Measurements from ENCODE around the gene DISC1. TPM values are rescaled to one million over a fixed set of nuclear protein-coding genes. Genes with fewer than 3 reads are reported as not detected.

The DISC1 gene
- total RNA-seq, 1 donor from 2014 or later, result 3.5 TPM

- DNase-seq, result no peak
- intact Hi-C loops (cut with micrococcal nuclease), result no loop called here
- H3K27me3 ChIP-seq (ENCODE audit: low read depth), result no peaks in the 10 kb centered on the region
- H3K9me3 ChIP-seq (replicated peaks), result peaks cover 8% of the 10 kb centered on the region
- no peak overlapping the region for H3K4me3 ChIP-seq
- H3K27ac ChIP-seq (replicated peaks), result no peak overlapping the region
- TF ChIP-seq, protein P1, sequence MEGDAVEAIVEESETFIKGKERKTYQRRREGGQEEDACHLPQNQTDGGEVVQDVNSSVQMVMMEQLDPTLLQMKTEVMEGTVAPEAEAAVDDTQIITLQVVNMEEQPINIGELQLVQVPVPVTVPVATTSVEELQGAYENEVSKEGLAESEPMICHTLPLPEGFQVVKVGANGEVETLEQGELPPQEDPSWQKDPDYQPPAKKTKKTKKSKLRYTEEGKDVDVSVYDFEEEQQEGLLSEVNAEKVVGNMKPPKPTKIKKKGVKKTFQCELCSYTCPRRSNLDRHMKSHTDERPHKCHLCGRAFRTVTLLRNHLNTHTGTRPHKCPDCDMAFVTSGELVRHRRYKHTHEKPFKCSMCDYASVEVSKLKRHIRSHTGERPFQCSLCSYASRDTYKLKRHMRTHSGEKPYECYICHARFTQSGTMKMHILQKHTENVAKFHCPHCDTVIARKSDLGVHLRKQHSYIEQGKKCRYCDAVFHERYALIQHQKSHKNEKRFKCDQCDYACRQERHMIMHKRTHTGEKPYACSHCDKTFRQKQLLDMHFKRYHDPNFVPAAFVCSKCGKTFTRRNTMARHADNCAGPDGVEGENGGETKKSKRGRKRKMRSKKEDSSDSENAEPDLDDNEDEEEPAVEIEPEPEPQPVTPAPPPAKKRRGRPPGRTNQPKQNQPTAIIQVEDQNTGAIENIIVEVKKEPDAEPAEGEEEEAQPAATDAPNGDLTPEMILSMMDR (IDR thresholded peaks at IDR 0.05; ENCODE audit: borderline replicate concordance), result no peak
- H3K4me1 ChIP-seq, result peaks cover 4% of the 10 kb centered on the region
- H3K36me3 ChIP-seq, result no peaks in the 10 kb centered on the region
These were observed 87.8 kb downstream of the DISC1 start for GRCh38 chr1:231714440-231714839.

- no peak for DNase-seq
- no peak overlapping the region for H3K27ac ChIP-seq (replicated peaks)
- no peaks in the 10 kb centered on the region for H3K36me3 ChIP-seq
- TF ChIP-seq, protein P1 (IDR thresholded peaks at IDR 0.05; ENCODE audit: borderline replicate concordance), result no peak
- intact Hi-C loops (cut with micrococcal nuclease), result no loop called here
- no peaks in the 10 kb centered on the region for H3K27me3 ChIP-seq (ENCODE audit: low read depth)
- no peak overlapping the region for H3K4me3 ChIP-seq
- H3K4me1 ChIP-seq, result peaks cover 4% of the 10 kb centered on the region
- H3K9me3 ChIP-seq (replicated peaks), result peaks cover 8% of the 10 kb centered on the region
These were observed 89.5 kb downstream of the DISC1 start for GRCh38 chr1:231715816-231716722.

- Histone ChIP-seq H3K4me1 (peaks cover 4% of the 10 kb centered on the region), H3K36me3 (no peaks in the 10 kb centered on the region), H3K4me3 (no peak overlapping the region), H3K9me3 (replicated peaks) (peaks cover 8% of the 10 kb centered on the region), H3K27ac (replicated peaks) (no peak overlapping the region), H3K27me3 (ENCODE audit: low read depth) (no peaks in the 10 kb centered on the region)
- no peak for DNase-seq
- intact Hi-C loops (cut with micrococcal nuclease), result no loop called here
- TF ChIP-seq, protein P1 (IDR thresholded peaks at IDR 0.05; ENCODE audit: borderline replicate concordance), result no peak
These were observed 90.3 kb downstream of the DISC1 start for GRCh38 chr1:231716879-231717278.

DNA sequence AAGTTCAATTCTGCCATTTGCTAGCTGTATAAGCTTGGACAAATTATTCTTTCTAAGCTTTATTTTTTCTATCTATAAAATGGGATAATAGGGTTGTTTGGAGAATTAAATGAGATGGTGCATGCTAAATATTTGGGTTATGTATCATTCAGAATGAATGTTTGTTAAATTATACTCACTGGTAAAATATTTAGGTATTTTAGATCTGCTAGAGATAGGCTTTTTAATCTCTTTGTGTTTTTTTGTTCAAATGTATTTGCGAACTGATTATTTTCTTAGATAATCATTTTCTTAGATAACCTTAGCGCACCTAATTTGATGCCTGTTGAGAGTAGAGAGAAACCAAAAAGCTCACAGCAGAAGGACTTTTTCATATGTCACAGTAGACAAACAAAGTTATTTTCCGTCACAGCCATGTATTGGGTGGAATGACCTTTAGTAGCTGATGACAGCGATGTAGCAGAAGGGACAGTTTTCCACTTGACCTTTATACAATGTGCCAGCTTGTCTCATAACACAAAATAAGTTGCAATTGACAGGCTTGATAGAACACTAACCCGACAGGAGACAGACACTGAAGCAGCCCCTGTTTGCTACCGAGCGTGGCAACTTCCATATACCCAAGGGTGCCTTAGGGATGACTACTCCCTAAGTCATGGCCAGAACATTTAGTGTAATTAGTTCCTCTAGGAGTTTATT, 93.0 kb downstream of the DISC1 start:
- DNase-seq, result no peak
- Histone ChIP-seq H3K27ac (replicated peaks) (no peak overlapping the region), H3K9me3 (replicated peaks) (no peaks in the 10 kb centered on the region), H3K27me3 (ENCODE audit: low read depth) (no peaks in the 10 kb centered on the region), H3K4me1 (peaks cover 4% of the 10 kb centered on the region), H3K4me3 (no peak overlapping the region), H3K36me3 (no peaks in the 10 kb centered on the region)
- TF ChIP-seq, protein P1 (IDR thresholded peaks at IDR 0.05; ENCODE audit: borderline replicate concordance), result no peak
- intact Hi-C loops (cut with micrococcal nuclease), result no loop called here

DNA sequence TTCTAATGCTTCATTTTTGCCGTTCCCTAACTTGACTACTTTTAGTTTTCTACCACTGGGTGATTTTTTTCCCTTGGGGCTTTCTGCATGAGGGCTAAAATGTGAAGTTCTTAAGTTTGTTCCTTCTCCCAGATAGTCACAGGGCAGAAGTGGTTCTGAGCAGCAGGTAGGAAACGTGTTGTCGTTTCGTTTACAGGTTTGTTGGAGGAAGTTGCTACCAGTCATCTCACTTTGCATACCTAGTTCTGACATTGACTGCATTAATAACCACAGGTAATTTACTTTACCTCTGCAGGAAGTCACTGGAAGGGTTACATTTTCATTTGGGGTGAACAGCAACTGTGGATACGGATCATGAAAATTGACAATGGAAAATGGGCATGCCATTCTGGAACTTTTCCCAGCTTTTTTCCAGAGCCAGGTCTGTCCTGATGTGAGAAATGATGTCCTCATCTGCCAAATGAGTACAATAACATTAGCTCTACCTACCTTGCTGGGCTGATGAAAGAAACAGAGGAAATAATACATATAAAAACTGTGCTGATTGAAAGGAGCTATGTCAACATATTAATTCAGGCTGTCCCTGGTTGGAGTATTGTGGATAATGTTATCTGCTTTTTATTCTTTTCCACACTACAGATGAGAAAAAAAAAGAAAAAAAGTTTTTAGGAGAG, 94.2 kb downstream of the DISC1 start:
- no peak overlapping the region for H3K27ac ChIP-seq (replicated peaks)
- DNase-seq, result no peak
- no peak overlapping the region for H3K4me3 ChIP-seq
- H3K4me1 ChIP-seq, result peaks cover 8% of the 10 kb centered on the region
- TF ChIP-seq, protein P1 (IDR thresholded peaks at IDR 0.05; ENCODE audit: borderline replicate concordance), result no peak
- no peaks in the 10 kb centered on the region for H3K36me3 ChIP-seq
- H3K9me3 ChIP-seq (replicated peaks), result no peaks in the 10 kb centered on the region
- intact Hi-C loops (cut with micrococcal nuclease), result no loop called here
- no peaks in the 10 kb centered on the region for H3K27me3 ChIP-seq (ENCODE audit: low read depth)
